Putamen (tissue), 1 donor: Measurements from ENCODE around the gene TRAPPC8.
"Not testable (repeated sequence)": the region's sequence is repeated elsewhere in the genome, so short reads cannot be mapped to it uniquely, and the experiment has no call there.

Experiments
- DNase-seq: peaks from one replicate; pipeline ENCODE4 v3.0.0-alpha.2; 2016; ENCODE audit warnings: low spot score

Gene TRAPPC8

DNA sequence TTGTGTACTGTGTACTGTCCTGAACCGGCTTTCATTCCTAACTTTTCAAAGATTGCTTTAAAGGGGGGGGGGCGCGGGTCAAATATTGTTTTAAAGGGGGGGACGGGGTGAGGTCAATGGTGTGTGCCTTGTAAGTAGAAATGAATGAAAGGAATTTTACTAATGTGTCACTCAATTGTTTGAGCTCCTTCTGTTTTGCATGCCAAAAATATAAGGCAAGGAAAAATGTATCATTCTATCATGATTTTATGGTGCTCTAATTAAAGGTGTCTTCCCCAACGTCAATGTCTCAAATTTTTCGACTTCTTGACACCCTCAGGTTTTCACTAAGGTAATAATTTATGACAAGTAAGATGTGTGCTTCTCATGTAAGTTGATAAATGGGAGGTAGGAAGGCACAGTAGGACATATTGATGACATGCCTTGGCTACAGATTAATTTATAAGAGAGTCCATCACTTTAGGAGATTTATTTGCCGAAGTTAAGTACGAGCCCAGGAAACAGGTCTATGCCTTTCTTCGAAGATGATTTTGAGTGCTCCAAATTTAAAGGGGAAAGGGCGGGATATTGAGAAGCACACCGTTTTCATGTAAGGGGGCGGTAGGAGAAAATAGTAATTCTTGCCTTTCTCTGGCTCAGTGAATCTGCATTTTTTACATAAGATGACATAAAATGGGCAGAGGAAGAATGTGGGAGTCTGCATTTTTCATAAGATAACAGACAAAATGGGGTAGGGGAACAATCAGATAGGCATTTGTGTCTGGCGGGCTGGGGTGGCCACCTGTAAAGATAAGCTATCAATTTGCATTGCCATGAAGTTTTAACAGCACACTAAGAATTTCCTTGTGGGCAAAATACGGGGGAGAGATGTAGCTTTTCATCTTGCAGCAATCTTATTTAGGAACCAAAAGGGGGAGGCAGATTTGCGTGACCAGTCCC is 1.2 kb upstream of the TRAPPC8 start:
- DNase-seq = peak; percentile 52

DNA sequence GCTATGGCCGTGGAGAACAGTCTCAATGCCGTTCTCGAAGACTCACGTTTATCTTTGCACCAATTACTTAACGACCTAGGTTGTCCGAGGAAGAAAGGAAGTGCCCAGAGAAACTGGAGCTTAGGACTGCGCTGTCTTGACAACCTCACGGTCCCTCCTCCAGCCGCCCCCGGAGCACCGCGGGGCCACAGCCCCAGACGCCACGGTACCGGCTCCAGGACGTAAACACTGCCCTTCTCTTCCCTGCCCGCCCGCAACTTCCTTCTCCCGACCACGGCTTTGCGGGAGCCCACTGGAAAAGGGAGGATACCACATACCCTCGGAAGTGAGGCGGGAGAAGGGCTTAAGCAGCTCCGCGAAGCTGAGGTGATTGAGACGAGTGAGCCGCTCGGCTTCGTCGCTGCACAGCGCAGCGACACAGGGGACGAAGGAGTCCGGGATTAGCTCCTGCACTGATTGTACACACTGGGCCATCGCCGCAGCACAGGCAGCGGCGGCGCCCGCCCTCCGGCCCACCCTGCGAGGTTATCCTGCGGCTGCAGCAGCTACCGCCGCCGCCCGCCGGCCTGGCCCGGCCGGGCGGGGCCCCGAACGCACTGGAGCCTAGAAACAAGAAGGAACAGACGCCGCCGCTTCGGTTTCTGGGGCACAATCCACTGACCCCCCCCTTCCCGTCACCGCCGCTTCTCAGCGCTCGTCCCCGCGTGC is 483 bp downstream of the TRAPPC8 start:
- DNase-seq = no peak

DNA sequence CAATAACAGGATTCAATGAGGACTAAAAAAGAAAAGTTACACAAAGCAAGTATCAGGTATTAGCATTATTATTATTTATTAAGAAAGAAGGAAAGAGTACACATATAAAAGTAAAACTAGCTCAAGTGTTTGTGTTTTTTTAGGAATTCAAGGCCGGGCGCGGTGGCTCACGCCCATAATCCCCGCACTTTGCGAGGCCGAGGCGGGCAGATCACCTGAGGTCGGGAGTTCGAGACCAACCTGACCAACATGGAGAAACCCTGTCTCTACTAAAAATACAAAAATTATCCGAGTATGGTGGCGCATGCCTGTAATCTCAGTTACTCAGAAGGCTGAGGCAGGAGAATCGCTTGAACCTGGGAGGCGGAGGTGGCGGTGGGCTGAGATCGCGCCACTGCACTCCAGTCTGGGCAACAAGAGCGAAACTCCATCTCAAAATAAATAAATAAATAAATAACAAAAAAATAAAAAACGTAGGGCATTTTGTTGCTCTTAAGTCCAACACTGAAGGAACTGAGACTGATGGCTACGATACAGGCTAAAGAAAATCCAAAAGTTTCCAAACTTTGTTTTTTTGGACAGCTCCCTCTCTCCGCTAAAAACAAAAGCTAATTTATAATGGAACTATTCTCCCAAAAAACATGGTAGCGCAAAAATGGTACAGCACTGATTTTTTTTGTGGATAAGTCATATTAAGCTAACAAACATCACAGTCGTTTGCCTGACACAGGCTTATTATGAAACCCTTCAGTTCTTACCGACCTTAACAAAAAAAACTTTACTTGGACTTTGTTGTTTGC is 1.7 kb downstream of the TRAPPC8 start:
- no peak for DNase-seq

DNA sequence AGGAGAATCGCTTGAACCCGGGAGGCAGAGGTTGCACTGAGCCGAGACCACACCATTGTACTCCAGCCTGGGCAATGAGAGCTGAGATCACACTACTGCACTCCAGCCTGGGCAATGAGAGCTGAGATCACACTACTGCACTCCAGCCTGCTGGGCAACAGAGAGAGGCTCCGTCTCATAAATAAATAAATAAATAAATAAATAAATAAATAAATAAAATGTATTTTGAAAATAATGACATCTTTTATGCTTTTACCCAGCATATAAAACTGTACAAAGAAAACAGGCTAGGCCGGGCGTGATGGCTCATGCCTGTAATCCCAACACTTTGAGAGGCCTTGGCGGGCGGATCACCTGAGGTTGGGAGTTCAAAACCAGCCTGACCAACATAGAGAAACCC is 8.2 kb downstream of the TRAPPC8 start:
- DNase-seq = not testable (repeated sequence)

DNA sequence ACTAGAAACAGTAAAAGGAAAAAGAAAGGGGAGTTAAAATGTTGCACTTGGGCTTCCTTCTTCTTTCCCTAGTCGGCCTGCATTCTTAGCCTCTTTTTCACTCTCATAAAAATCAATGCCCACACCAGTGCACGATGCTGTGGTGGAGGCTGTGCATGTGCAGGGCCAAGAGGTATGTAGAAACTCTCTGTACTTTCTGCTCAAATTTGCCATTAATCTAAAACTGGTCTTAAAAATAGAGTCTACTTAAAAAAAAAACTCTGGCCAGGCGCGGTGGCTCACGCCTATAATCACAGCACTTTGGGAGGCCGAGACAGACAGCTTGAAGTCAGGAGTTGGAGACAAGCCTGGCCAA is 11.1 kb downstream of the TRAPPC8 start:
- DNase-seq = no peak

DNA sequence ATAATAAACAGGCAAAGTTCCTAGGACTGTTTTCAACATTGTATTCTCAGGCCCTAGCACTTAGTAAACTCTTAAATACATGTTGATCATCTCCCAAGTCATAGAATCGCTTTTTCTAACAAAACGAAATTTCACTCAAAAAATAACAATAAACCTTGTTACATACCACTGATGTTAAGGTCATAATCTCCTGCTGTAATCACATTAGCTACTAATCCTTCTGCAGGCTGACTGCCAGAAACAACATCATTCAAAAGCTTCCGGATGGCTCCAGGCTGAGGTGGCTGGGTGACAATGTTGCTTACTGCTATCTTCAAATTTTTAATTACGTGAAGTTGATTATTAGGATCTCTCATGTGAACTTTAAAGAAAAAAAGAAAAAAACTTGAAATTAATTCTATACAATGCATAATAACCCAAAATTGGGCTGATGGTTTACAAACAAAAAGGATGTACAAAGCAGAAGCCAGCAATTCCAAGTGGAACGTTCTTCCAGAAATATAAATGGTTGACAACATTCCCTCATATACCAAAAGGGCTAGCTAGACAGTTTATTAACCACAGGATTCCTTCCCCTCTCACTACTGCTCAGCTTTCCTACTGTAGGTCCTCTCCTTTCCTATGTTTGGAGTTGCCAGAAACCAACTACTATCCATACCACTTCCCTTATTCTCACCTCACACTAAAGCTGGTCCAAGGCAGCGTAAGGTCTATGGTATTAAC is 11.6 kb downstream of the TRAPPC8 start:
- DNase-seq = no peak

DNA sequence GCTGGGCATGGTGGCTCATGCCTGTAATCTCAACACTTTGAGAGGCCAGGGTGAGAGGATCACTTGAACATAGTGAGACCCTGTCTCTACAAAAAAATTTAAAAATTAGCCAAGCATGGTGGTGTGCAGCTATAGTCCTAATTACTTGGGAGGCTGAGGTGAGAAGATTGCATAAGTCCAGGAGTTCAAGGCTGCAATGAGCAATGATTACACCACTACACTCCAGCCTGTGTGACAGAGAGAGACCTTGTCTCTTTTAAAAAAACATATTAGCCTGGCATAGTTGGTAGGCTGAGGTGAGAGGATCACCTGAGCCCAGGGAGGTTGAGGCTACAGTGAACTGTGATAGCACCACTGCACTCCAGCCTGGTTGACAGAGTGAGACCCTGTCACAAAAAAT is 13.7 kb downstream of the TRAPPC8 start:
- no peak for DNase-seq

DNA sequence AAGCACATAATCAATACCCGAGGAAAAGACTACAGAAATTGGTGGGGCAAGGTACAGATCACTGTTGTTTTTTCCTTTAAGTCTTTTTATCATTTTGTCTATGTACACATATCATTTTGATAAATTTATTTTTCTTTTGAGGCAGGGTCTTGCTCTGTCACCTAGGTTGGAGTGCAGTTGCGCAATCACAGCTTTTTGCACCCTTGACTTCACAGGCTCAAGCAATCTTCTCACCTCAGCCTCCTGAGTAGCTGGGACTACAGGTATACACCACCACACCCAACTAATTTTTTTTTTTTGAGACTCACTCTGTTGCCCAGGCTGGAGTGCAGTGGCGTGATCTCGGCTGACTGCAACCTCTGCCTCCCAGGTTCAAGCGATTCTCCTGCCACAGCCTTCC is 15.9 kb downstream of the TRAPPC8 start:
- DNase-seq = not testable (repeated sequence)

DNA sequence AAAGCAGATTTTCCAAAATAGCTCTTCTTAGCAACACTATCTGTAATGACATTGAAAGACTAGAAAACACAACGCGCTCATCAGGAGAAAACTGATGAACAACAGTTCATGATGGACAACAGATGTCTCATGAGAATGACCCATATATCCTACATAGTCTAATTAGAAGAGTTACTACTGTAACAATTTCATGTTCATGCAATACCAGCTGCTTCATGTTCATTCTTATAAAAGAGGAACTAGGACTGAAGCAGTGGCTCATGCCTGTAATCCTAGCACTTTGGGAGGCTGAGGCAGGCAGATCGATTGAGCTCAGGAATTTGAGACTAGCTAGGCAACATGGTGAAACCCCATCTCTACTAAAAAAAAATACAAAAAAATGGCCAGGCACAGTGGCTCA is 22.7 kb downstream of the TRAPPC8 start:
- DNase-seq = no peak

DNA sequence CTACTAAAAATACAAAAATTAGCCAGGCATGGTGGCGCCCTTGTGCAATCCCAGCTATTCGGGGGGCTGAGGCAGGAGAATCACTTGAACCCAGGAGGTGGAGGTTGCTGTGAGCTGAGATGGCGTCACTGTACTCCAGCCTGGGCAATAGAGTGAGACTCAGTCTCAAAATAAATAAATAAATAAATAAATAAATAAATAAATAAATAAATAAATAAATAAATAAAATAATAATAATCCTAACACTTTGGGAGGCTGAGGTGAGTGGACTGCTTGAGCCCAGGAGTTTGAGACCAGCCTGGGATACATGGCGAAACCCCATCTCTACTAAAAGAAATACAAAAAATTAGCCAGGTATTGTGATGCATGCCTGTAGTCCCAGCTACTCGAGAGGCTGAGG is 23.6 kb downstream of the TRAPPC8 start:
- DNase-seq = not testable (repeated sequence)

DNA sequence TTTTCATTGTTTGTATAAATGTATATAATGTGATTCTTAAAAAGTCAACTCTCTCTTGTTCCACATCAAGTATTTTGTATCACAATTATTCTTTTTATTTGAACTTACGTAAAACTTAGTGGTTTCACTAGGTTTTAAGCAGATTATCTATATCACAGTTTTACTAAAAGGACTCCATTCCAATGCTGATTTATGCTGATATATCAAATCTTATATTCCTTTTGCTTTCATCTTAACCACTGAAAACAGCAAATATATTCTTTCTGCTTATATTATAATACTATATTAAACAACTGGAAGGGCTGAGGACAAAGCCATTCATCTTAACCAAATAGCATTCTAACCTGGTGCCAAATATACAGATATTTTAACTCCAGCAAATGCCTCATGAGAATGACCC is 24.2 kb downstream of the TRAPPC8 start:
- no peak for DNase-seq

DNA sequence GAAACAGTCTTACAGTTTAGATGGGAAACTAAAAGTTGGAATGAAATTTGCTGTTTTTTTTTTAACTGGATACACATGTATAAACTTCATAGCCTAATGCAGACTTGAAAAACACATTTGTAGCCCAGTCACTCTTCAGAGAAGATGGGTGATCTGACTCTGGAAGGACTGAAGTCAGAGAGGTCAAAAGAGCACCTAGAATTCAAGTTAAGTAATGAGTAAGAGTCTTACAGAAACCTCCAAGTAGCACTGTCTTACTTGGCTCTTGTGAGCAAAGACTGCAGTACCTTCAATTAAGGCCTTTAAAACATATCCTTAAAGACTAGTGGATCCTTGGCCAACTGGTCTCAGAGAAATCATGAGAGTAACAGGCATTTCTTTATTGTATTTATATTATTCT is 41.9 kb downstream of the TRAPPC8 start:
- no peak for DNase-seq

DNA sequence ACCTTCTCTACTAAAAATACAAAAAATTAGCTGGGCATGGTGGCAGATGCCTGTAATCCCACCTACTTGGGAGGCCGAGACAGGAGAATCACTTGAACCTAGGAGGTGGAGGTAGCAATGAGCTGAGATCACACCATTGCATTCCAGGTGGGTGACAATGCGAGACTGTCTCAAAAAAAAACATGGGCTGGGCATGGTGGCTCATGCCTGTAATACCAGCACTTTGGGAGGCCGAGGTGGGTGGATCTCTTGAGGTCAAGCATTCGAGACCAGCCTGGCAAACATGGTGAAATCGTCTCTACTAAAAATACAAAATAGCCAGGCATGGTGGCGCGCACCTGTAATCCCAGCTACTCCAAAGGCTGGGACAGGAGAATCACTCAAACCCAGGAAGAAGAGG is 43.2 kb downstream of the TRAPPC8 start:
- DNase-seq = not testable (repeated sequence)

DNA sequence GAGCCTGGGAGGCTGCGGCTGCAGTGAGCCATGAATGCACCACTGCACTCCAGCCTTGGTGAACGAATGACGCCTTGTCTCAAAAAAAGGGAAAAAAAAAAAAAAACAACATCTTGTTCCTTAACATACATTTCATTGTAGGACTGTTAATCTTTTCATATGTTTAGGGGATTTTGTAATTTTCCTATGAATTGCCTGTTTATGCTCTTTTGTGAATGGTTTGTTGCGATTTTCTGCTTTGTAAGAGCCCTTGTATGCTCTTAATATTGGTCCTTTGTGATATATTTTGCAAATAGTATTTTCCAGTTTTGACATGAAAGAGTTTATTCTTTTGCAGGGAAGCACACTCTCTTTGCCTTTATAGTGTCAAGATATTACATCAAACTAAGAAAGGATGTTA is 50.0 kb downstream of the TRAPPC8 start:
- no peak for DNase-seq

DNA sequence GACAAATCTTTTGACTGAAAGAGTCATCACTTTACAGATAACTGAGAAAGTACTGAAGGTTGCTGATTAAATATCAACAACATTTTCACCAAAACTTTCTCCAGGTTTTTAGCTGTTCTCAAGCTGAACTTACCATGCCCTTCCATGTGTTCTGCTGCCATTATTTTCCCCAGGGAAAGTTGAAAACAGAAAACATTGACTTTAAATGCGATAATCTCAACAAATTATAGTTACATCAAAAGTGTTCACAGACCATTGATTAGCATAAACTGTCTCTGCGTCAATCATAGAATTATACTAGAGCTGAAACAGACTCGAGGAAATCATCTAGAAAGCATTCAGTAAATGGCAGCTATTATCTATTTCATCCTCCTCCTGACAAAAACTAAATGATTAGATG is 51.4 kb downstream of the TRAPPC8 start:
- DNase-seq = no peak

DNA sequence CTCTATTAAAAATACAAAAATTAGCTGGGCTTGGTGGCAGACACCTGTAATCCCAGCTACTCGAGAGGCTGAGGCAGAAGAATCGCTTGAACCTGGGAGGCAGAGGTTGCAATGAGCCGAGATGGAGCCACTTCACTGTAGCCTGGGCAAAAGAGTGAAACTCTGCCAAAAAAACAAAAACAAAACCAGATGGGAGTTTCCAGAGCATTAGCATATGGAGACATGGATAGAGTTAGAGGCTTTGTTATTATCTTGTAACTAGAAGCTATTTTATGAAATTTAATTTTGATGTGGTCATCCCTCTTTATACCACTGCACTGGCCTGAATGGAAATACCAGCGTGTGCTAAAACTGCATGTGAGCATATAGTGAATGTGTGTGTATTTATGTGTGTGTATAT is 58.9 kb downstream of the TRAPPC8 start:
- DNase-seq = no peak

DNA sequence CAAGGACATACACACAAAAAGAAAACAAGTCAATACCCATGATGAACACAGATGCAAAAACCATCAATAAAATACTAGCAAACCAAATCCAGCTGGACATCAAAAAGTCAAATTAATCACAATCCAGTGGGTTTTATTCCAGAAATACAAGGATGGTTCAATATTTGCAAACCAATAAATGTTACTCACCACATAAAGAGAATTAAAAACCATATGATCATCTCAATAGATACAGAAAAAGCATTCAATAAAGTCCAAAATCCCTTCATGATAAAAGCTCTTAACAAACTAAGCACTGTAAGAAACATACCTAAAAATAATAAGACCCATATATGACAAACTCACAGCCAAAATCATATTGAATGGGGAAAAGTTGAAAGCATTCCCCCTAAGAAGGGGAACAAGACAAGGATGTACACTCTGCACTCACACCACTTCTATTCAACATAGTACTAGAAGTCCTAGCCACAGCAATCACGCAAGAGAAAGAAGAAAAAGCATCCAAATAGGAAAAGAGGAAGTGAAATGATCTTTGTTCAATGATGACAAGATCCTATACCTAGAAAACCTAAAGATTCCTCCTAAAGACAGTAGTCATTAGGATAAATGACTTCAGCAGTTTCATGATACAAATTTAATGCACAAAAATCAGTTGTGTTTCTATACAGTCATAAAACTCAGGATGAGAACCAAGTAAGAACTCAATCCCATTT is 62.6 kb downstream of the TRAPPC8 start:
- no peak for DNase-seq

DNA sequence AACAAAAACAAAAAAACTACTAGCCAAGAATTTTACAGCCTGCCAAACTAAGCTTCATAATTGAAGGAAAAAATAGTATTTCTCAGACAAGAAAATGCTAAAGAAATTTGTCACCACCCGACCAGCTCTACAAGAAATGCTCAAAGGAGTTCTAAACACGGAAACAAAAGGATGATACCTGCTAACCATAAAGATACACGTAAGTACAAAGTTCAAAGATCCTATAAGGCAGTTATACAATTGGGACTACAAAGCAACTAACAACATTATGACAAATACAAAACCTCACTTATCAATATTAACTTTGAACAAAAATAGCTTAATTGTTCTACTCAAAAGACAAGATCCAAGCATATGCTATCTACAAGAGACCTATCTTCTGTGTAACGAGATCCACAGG is 64.6 kb downstream of the TRAPPC8 start:
- DNase-seq = no peak

DNA sequence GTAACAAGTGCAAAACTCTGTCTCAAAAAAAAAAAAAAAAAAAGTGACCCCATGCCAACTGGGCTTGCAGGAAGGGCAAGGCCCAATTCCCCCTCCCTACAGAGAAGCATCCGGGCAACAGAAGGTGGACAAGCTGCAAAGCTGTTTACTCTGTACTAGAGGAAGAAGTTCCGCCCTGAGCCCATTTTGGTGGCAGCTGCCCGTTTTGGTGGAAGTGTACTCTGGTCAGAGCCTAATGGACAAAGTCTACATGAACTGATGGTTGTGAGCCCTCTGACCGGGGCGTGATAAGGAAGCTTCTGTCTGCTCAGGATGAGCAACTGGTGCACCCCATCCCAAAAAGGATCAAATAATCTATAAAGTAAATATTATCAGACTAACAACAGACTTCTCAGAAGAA is 65.0 kb downstream of the TRAPPC8 start:
- no peak for DNase-seq

DNA sequence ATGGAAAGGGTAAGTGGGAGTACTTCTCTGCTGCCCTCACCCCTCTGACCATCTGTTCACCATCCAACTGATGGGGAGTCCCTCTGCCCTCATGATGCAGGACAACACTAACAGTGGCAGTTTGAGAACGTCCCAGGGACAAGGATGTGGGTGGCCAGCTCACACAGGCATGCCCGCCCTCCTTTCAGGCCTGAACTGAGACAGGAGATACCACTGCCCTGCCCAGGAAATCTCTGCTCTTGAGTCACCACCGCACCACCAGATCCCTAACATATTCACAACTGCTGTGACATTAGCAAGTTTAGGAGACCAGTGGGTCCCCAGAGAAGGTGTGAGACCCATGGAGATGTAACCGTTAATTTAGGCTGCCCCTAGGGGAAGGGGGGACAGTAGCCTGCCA is 66.2 kb downstream of the TRAPPC8 start:
- no peak for DNase-seq

DNA sequence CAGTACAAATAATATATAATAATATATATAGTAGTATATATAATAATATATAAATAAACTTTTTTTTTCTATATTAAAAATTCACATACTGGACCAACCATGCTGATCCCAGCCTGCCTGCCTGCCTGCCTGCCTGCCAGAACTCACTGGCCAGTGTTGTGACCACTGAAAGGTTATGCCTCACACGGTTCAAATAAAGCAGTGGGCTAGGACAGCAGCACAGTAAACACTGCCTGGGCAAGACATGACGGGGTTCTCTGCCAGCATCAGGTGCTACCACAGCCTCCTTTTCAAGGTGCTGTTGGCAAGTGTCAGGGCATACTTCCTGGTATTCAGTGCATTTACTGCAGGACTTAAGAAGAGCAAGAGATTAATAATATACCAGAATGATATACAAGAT is 67.6 kb downstream of the TRAPPC8 start:
- DNase-seq = no peak
